ENCODE measurements around the gene C11orf87.

C11orf87 gene

GRCh38 chr11:109421981-109422869 lies at the start of gene C11orf87:
C11orf87 (plus strand) TSS chr11:109422190; CDS start chr11:109423634, 1,444 bp downstream.
- no peak for DNase-seq

GRCh38 chr11:109374032-109374431 lies 48.0 kb upstream of the C11orf87 start:
- DNase-seq: no peak

- DNase-seq: no peak
These were observed 47.5 kb upstream of the C11orf87 start for GRCh38 chr11:109374441-109374840.

DNA sequence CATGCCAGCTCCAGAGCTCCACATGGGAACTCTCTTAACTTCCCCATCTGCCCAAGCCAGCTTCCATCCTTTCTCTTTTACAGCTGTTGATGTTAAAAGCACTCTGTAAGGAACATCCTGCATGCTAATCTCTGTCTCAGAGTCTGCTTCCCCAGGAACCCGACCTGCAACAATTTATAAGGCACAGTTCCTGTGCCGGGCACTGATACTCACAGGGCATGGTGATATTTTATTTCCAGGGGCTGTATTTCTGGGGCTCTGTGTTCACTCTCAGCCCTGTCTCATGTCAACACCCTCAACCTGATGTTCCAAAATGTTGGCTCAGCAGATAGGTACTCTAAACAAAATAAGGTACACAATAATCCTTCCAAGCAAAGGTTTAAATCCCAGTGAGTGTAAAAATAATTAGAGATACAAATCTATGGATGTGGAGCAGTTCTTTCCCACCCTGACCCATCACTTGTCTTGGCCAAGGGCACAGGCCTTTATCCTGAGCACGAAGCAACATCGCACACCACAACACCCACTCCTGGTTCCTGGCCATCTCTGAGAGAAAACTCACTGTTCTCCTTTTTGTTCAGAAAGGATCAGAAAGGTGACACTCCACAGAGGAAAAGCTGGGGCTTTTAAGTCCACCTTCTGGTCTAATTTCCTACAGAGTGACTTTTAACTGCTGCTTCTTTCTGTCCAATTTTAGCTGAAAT lies 44.8 kb upstream of the C11orf87 start:
- DNase-seq: no peak

GRCh38 chr11:109378034-109378433 lies 44.0 kb upstream of the C11orf87 start:
- no peak for DNase-seq

GRCh38 chr11:109383306-109383705 lies 38.7 kb upstream of the C11orf87 start:
- no peak for DNase-seq

DNA sequence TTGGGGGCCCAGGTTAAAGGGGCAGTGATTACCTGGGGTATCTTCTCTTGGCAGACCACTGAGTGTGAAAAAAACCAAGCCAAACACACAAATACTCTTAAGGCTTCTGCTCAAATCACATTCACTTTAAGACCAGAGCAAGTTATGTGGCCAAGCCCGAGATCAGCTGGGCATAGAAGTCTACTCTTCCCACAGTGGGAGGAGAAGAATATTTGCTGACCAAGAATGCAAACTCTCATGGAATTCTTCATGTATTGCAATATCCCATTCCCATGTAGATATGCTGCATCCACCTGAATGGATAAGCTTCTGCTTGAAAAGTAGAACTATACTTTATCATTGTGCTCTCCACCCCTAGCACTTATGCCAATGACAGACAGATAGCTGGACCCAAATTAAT lies 37.1 kb upstream of the C11orf87 start:
- DNase-seq: no peak

GRCh38 chr11:109388982-109389381 lies 33.0 kb upstream of the C11orf87 start:
- DNase-seq: no peak

DNA sequence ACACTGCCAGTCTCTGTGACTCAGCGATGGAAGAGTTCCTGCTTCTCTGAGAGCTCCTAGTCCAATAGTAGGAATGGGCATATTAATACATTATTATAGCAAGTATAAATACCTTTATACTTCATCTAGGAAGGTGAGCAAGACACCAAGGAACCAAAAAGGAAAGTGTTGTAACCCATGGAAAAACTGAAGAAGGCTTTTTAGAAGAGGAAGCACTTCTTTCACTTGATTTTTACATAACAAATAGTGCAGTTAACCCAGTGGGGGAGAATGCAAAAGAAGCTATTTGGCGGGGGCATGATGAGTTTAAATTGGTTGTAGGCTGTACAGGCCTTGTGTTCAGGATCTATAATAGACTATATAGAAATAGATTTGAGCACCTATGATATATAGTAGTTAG lies 31.2 kb upstream of the C11orf87 start:
- no peak for DNase-seq

DNA sequence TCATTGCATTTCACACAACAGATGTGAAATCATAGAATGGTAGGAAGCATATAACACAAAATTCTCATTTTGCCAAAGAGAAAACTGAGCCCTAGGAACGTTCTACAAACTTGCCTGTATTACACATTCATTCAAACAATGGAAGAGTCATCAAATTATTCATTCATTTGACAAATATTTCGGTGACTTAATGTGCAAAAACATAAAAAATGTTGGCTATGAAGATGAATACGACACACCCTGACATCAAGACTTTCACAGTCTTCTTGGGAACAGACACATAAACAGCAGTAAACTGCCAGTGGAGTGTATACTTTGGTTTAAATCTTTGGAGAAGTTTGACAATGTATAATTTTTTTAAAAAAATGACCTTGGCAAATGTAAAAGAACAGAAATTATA lies 20.4 kb upstream of the C11orf87 start:
- DNase-seq: no peak

DNA sequence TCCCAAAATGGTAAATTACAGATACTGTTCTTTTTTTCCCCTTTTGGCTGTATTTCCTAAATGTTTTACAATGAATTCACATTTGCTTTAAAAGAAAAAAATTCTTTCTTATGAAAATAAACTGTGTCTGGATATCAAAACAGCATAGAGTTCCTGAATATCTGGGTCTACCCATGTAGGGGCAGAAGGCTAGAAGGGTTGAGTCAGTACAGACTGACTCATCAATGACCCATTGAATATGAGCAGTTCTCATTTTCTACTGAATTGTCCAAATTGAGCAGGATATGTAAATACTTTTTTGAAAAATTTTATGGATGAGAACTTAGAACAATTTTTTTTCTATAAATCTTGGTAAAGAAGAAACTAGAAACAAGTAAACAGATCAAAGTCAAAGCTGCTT lies 16.3 kb upstream of the C11orf87 start:
- no peak for DNase-seq

- no peak for DNase-seq
These were observed 5.4 kb upstream of the C11orf87 start for GRCh38 chr11:109416601-109417000.

DNA sequence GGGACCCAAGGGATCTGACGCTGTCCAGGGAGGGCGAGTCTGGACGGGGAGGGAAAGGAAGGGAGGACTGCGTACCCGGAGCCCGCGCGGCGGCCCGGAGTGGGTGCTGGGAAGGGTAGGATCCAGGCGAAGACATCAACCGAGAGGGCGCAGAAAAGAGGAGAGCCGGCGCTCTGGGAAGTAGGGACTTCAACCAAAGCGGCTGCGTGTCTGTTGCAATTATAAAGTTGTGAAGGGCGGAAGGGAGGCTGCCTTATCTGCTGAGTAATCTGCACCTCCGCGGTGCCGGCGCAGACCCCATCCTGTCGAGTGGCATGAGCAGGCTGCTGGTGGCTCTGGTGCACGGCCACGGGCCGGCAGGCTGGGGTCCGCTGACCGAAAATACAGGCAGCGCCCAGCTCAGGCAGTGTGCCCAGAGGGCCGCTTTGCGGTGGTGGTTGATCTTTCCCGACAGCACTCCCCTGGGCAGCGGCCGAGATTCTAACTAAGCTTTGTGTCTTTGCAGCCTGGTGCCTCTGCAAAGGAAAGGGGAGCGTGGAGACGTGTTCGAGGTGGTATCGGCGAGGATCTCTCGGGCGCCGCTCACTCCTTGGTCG lies 978 bp downstream of the C11orf87 start:
- DNase-seq: peak; percentile 31 to 50

DNA sequence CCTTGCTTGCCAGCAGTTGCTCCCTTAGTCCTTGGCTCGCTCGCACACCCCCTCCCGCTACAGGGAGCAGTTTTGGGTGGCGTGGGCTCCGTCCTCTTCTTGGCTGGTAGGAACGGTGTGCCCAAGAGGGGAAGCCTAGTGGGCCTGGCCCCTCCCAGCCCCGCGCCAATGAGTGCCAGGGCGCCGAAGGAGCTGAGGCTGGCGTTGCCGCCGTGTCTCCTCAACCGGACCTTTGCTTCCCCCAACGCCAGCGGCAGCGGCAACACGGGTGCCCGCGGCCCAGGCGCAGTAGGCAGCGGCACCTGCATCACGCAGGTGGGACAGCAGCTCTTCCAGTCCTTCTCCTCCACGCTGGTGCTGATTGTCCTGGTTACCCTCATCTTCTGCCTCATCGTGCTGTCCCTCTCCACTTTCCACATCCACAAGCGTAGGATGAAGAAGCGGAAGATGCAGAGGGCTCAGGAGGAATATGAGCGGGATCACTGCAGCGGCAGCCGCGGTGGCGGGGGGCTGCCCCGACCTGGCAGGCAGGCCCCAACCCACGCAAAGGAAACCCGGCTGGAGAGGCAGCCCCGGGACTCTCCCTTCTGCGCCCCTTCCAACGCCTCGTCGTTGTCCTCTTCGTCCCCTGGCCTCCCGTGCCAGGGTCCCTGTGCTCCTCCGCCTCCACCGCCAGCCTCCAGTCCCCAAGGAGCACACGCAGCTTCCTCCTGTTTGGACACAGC lies 1.6 kb downstream of the C11orf87 start:
- peak; percentile 31 to 50 for DNase-seq

- no peak for DNase-seq
These were observed 2.9 kb downstream of the C11orf87 start for GRCh38 chr11:109424901-109425300.

GRCh38 chr11:109425554-109425953 lies 3.6 kb downstream of the C11orf87 start:
- peak in 1 of 2 experiments; percentile 8 for DNase-seq

GRCh38 chr11:109426442-109427240 lies 4.7 kb downstream of the C11orf87 start:
- DNase-seq: peak in 1 of 2 experiments; percentile 4

- DNase-seq: no peak
These were observed 10.1 kb downstream of the C11orf87 start for GRCh38 chr11:109432105-109432504.

GRCh38 chr11:109433753-109434256 lies 11.8 kb downstream of the C11orf87 start:
- DNase-seq: no peak

- no peak for DNase-seq
These were observed 13.2 kb downstream of the C11orf87 start for GRCh38 chr11:109435121-109435742.

DNA sequence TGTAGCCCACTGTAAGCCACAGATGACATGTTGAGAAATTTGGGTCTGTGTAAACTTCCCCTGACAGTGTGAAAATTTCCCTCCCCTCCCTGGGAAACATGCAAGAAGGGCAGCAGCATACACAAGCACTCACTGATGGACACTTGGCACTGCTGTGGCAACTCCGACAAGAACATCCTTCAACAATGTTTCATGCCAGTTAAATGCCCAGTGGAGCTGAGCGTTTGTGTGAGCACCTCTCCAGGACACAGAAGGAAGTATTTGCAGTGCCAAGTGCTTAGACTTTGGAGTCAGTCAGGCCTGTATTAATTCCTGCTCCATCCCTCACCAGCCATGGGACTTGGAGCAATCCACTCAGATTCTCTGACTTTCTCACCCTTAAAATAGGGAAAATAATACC lies 17.7 kb downstream of the C11orf87 start:
- DNase-seq: no peak

Measured in NCI-H2081 (cell line).